ENCODE measurements around the gene SRGAP1.

SRGAP1 gene

DNA sequence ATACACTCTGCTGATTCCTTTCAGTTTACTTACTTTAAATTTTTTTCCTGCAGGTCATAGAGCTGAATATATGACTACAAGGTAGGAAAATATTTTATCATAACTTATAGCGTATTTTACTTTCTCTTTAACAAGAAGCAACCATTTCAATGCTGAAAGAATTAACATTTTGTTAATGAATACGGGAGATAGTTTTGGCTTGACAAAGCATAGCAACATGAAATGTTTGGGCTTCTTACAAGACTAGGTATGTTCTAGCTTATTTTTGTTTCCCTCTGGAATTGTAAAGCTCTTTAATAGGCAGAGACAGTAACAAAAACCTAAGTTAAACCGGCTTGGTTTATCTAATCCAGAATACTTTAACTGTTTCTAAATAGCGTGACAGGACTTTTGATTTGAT, 242.4 kb downstream of the SRGAP1 start:
- Mint-ChIP-seq H3K27ac (no peak overlapping the region), H3K4me3 (no peak overlapping the region)

DNA sequence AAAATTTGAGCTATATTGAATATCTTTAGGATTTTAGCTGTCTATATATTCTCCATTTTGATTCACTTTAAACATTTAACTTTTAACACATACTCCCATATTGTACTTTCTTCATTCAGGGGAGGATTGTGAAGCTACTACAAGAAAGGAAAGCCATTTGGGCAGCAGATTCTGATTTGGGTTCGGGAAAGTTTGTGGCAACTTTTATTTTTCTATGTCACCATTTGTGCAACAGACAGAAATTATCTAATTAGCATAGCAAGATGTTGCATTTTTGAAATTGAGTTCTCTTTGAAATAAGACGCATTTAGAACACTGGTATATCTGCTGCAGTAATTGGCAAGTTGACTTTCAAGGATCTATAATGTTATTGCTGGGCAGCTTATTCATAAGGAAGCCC, 243.3 kb downstream of the SRGAP1 start:
- DNase-seq = no peak
- Mint-ChIP-seq H3K4me1 (no peaks in the 10 kb centered on the region), H3K27ac (no peak overlapping the region), H3K4me3 (no peak overlapping the region), H3K36me3 (ENCODE audit: low read depth) (no peaks in the 10 kb centered on the region), H3K27me3 (peaks cover 2% of the 10 kb centered on the region), H3K9me3 (no peaks in the 10 kb centered on the region)
- no peak for ATAC-seq

More for the DNA sequence above, 242.4 kb downstream of the SRGAP1 start:
- ATAC-seq (no peak), DNase-seq (no peak)
- no peaks in the 10 kb centered on the region for H3K4me1 Mint-ChIP-seq
- H3K36me3 Mint-ChIP-seq (ENCODE audit: low read depth) = no peaks in the 10 kb centered on the region
- no peaks in the 10 kb centered on the region for H3K9me3 Mint-ChIP-seq
- H3K27me3 Mint-ChIP-seq = peaks cover 2% of the 10 kb centered on the region

DNA sequence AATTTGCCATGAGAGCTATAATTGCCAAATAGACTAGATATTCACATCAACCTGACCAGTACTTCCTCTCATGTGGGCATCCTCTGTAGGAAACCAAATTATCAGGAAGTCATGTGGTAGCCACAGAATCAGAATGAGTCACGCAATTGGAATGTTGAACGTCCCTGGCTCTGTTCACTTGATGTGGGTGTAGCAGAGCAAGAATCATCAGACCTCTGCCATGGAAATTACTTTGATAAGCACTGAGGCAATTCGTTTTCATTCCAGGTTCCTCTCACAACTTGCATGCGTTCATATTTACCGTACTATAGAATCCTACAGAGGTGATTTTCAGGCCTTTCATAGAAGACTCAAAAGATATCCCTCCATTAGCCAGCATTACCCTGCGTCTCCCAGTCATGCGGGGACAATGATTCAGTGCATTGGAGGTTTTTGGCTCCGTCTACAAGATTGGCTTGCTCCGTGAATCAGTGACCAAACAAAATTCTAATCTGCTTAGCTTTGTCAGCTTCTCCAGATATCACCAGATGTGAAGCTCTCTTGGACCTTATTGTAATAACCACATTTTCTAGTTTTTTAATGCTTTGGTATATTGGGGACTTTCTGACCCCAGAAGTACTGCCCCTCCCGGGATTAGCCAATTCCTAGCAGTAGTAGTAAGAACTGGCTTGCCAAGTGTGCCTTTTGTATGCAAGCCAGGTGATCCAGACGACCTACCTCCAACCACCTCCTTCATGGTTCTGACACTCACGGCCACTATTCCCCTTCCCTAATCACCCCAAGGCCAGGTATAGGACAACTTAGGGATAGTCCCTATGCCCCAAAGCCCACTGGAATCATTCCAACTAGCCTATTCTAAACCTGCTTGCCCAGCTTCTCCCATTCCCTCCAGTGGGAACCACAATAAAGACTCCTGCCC, 244.2 kb downstream of the SRGAP1 start:
- ATAC-seq (no peak), DNase-seq (no peak)
- H3K27me3 Mint-ChIP-seq = peaks cover 2% of the 10 kb centered on the region
- no peaks in the 10 kb centered on the region for H3K36me3 Mint-ChIP-seq (ENCODE audit: low read depth)
- H3K9me3 Mint-ChIP-seq = no peaks in the 10 kb centered on the region
- no peaks in the 10 kb centered on the region for H3K4me1 Mint-ChIP-seq
- no peak overlapping the region for H3K4me3 Mint-ChIP-seq
- no peak overlapping the region for H3K27ac Mint-ChIP-seq

DNA sequence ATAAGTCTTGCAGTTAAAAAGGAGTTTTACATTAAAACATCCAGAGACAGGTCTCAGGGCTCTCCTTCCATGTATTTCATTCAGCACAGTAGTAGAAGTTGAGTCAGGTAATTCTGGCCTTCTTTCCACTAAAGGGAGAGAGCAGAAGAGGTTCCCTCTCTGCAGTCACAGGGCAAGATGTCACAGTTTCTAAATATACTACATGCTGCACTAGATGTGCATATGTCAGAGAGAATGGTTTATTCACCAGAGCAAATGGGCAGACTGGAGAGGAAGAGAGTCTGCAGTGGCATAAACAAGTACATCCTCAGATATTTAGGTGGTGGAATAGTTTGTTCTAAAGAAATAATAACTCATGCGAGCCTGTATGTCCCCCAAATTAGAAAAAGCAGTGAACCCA, 245.5 kb downstream of the SRGAP1 start:
- ATAC-seq (no peak), DNase-seq (no peak)
- Mint-ChIP-seq H3K27me3 (peaks cover 2% of the 10 kb centered on the region), H3K36me3 (ENCODE audit: low read depth) (no peaks in the 10 kb centered on the region), H3K4me3 (no peak overlapping the region), H3K4me1 (no peaks in the 10 kb centered on the region), H3K9me3 (no peaks in the 10 kb centered on the region), H3K27ac (no peak overlapping the region)

DNA sequence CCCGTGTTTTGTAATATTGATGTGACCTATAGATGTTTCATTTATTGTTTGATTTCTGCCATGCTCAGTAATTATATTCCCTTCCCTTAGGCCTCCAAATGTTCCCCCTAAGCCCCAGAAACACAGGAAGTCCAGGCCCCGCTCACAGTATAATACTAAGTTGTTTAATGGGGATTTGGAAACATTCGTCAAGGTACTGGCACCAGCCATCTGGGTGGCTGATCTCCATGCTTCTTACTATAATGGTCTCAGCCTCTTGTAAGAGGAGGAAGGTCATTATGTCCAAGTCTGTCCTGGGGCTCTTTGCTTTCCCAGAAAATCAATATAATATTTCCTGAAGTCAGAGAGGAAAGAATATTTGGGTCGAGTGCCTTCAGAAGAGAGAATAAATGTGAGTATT, 246.7 kb downstream of the SRGAP1 start:
- H3K27ac Mint-ChIP-seq = no peak overlapping the region
- H3K36me3 Mint-ChIP-seq (ENCODE audit: low read depth) = no peaks in the 10 kb centered on the region
- no peaks in the 10 kb centered on the region for H3K9me3 Mint-ChIP-seq
- H3K4me1 Mint-ChIP-seq = no peaks in the 10 kb centered on the region
- no peak overlapping the region for H3K4me3 Mint-ChIP-seq
- DNase-seq (no peak), ATAC-seq (no peak)
- H3K27me3 Mint-ChIP-seq = peaks cover 2% of the 10 kb centered on the region

DNA sequence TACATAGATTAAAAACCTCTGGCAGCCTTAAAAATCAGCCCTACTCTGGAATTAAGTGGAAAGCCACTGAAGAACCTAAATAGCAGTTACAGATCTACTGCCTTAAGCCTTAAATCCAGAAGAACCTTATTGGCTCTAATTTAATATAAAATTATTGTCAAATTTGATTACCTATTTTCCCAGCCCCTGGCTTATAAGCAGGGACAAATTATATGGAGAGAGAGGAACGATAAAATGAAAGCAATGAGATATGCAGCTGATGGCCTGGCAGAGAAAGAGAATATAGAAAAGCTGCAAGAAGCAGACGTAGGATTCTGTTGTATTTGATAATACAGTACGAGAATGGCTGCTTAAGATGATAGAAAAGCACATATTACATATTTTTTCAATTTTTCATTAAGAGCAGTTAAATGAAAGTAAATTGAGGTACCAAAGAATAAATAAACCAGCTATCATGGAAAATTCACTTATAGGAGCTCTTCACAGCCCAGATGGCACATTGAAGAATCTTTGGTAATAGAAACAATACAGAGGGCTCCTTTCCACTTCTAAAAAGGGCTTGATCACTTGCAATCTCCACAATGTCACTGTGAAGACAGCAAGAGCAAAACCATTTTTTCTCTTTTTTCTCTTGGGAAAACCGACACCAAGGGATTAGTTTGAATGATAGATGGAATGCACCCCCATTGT, 248.2 kb downstream of the SRGAP1 start:
- DNase-seq (no peak), ATAC-seq (no peak)
- H3K27ac Mint-ChIP-seq = no peak overlapping the region
- no peak overlapping the region for H3K4me3 Mint-ChIP-seq
- no peaks in the 10 kb centered on the region for H3K4me1 Mint-ChIP-seq
- H3K9me3 Mint-ChIP-seq = no peaks in the 10 kb centered on the region
- H3K36me3 Mint-ChIP-seq (ENCODE audit: low read depth) = no peaks in the 10 kb centered on the region
- H3K27me3 Mint-ChIP-seq = peaks cover 2% of the 10 kb centered on the region

DNA sequence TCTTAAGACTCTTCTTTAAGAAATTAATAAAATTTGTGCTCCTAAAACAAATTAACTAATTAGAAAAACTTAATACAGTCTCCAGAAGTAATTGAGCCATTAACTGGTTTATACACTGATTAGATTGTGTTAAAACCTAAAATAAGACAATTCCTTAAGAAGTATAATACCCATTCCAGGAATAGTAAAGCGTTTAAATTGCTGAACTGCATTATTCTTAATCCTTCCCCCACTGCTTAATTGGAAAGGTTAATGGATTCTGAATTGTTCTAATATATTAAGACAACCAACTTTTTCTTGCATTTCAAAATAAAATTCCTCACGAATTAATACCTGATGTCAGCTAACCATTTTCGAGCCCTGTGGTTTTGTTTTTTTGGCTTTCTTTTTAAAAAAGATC, 249.2 kb downstream of the SRGAP1 start:
- no peak overlapping the region for H3K27ac Mint-ChIP-seq
- peaks cover 5% of the 10 kb centered on the region for H3K27me3 Mint-ChIP-seq
- H3K9me3 Mint-ChIP-seq = no peaks in the 10 kb centered on the region
- DNase-seq (no peak), ATAC-seq (no peak)
- H3K4me1 Mint-ChIP-seq = no peaks in the 10 kb centered on the region
- no peak overlapping the region for H3K4me3 Mint-ChIP-seq
- H3K36me3 Mint-ChIP-seq (ENCODE audit: low read depth) = no peaks in the 10 kb centered on the region

DNA sequence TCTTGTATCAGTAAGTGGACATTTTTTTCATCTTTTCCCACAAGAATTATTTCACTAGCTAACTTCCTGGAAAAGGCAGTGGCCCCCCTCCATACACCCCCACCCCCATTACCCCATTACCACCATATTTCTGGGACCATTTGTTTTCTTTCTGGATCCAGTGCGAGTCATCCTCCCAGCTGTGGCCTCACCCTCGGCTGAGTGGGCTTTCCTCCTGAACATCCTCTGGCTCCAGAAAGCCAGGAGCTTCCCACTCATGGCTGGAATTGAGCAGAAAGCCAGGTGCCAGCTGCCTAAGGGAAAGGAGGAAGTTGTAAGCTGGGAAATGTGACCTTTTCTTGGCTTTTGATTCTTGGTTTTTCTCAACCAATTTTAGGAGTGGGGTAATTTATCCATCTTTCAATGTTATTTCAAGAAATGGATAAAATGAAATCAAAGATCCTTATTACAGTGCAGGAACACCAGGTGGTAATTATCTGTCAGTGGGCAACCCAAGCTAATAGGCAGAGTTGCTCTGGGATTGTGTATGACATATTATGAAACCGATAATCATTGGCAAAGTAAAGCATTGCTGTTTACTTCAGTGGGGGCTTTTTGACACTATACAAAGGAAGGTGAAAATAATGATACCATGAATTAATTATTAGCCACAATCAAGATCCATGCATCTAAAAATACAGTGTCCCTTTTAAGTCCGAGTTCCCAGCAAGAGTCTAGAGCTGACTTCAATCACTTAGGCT, 253.0 kb downstream of the SRGAP1 start:
- Mint-ChIP-seq H3K4me3 (no peak overlapping the region), H3K27me3 (peaks cover 4% of the 10 kb centered on the region), H3K36me3 (ENCODE audit: low read depth) (no peaks in the 10 kb centered on the region), H3K27ac (no peak overlapping the region), H3K4me1 (no peaks in the 10 kb centered on the region), H3K9me3 (no peaks in the 10 kb centered on the region)
- ATAC-seq (no peak), DNase-seq (no peak)

DNA sequence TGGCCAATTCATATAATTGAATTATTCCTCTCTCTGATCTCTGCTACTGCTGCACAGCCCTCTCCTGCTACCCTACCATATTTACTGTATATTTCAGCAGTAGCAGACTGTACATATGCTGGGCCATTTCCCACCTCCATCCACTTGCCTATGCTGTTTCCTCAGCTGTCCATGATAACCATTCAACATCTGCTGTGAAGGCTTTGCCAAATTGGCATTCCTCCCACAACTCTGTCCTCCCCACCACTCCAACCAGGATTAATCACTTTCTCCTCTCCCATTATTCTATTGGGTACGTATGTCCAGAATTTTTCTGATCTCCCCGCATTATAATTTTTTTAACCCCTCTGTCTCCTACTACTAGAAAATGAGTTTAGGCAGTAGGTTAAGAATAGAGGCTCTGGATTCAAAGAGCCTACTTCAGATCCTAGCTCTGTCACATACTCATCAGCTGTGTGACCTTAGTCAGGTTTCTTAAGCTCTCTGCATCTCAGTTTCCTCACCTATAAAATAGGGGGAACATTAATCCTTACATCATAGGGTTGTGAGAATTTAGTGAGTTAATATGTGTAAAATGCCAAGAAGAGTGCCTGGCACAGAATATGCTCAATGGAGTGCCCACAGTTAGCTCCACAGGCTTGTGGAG, 254.3 kb downstream of the SRGAP1 start:
- H3K27me3 Mint-ChIP-seq = peaks cover 4% of the 10 kb centered on the region
- H3K27ac Mint-ChIP-seq = no peak overlapping the region
- H3K4me1 Mint-ChIP-seq = no peaks in the 10 kb centered on the region
- H3K4me3 Mint-ChIP-seq = no peak overlapping the region
- ATAC-seq (no peak), DNase-seq (no peak)
- H3K9me3 Mint-ChIP-seq = no peaks in the 10 kb centered on the region
- no peaks in the 10 kb centered on the region for H3K36me3 Mint-ChIP-seq (ENCODE audit: low read depth)

DNA sequence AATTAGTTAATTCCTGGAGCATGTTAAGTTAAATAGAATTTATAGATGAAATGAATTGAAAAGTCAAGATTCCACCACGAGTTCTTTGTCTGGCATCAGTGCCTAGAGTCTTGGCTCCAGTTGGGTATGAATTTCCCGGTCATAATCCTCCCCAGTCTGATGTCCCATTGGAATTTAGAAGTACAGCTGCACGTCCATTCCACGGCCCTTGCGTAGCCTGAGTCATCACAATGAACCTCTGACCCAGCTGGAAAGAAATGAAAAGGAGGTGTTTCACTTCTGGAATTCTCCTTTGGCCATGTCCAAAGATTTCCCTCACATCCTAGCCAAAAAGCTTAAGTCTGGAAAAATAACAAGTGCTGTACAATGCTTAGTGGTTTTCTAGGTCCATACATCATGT, 254.9 kb downstream of the SRGAP1 start:
- no peak overlapping the region for H3K27ac Mint-ChIP-seq
- no peak overlapping the region for H3K4me3 Mint-ChIP-seq
- no peak for ATAC-seq
- DNase-seq = no peak
- H3K9me3 Mint-ChIP-seq = no peaks in the 10 kb centered on the region
- no peaks in the 10 kb centered on the region for H3K4me1 Mint-ChIP-seq
- H3K27me3 Mint-ChIP-seq = peaks cover 4% of the 10 kb centered on the region
- no peaks in the 10 kb centered on the region for H3K36me3 Mint-ChIP-seq (ENCODE audit: low read depth)

DNA sequence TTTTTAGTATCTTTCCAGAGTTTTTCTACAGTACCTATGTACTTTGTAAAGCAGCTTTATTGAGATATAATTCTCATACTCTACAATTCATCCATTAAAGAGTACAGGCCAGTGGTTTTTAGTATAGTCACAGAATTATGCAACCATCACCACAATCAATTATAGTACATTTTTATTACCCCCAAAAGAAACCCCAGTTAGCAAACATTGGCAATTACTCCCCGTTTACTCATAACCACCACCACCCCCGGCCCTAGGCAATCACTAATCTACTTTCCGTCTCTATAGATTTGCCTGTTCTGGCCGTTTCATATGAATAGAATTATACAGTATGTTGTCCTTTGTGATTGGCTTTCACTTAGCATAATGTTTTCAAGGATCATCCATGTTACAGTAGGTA, 257.8 kb downstream of the SRGAP1 start:
- no peak overlapping the region for H3K27ac Mint-ChIP-seq
- ATAC-seq (no peak), DNase-seq (no peak)
- H3K36me3 Mint-ChIP-seq (ENCODE audit: low read depth) = no peaks in the 10 kb centered on the region
- peaks cover 7% of the 10 kb centered on the region for H3K27me3 Mint-ChIP-seq
- H3K9me3 Mint-ChIP-seq = no peaks in the 10 kb centered on the region
- no peak overlapping the region for H3K4me3 Mint-ChIP-seq
- H3K4me1 Mint-ChIP-seq = no peaks in the 10 kb centered on the region

DNA sequence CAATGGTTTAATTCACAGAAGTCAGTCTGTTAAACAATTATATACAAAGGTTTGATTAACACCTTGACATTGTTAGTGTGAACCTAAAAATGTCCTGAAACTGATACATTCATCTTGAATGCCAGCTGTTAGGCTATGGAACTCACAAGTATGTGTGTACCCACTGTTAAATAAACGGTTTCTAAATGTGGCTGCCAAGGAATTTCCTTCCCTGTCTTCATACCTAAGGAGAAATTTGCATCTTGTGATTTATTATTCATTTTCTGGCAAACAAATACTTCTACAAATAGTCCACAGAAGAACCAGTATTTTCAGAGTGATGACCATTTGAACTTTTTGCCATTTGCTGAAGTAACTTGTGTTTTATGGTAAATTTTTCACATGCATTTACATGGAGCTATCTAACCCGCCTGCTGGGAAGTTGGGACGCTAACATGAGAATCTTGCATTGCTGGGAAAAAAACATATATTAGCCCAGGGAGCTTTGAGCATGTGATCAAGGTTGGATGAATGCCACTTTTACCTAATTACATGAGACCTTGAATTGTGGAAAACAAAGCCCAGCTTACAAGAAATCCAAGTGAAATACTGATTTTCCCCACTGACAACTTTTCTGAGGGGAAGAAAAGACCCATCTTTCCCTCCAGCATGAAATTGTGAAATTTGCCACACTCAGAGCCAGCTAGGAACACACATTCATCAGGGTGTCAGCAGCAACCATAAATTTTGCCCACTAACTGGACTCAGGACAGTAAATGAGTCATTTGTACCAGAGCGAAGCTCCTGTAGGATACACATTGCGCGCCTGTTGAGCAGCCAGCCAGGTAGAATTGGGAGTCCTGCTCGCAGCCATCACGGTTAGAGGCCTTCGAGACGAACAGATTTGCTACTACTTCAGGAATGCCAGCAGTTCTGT, 259.6 kb downstream of the SRGAP1 start:
- no peak overlapping the region for H3K27ac Mint-ChIP-seq
- no peaks in the 10 kb centered on the region for H3K9me3 Mint-ChIP-seq
- no peaks in the 10 kb centered on the region for H3K4me1 Mint-ChIP-seq
- DNase-seq (no peak), ATAC-seq (no peak)
- H3K4me3 Mint-ChIP-seq = no peak overlapping the region
- no peaks in the 10 kb centered on the region for H3K36me3 Mint-ChIP-seq (ENCODE audit: low read depth)
- H3K27me3 Mint-ChIP-seq = peaks cover 5% of the 10 kb centered on the region

DNA sequence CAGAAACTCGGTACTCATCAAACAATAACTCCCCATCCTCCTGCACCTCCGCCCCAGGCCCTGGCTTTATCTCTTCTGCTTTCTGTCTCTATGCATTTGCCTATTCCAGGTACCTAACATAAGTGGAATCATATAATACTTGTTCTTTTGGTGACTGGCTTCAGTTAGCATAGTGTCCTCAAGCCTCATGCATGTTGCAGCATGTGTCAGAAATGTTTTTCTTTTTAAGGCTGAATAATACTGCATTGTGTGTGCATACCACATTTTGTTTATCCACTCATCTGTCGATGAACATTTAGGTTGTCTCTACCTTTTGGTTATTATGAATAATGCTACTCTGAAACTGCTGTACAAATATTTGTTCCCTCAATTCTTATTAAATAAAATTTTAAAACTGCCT, 260.5 kb downstream of the SRGAP1 start:
- H3K36me3 Mint-ChIP-seq (ENCODE audit: low read depth) = no peaks in the 10 kb centered on the region
- no peak overlapping the region for H3K27ac Mint-ChIP-seq
- H3K9me3 Mint-ChIP-seq = no peaks in the 10 kb centered on the region
- no peak for ATAC-seq
- H3K4me1 Mint-ChIP-seq = no peaks in the 10 kb centered on the region
- no peak overlapping the region for H3K4me3 Mint-ChIP-seq
- peaks cover 3% of the 10 kb centered on the region for H3K27me3 Mint-ChIP-seq
- no peak for DNase-seq

DNA sequence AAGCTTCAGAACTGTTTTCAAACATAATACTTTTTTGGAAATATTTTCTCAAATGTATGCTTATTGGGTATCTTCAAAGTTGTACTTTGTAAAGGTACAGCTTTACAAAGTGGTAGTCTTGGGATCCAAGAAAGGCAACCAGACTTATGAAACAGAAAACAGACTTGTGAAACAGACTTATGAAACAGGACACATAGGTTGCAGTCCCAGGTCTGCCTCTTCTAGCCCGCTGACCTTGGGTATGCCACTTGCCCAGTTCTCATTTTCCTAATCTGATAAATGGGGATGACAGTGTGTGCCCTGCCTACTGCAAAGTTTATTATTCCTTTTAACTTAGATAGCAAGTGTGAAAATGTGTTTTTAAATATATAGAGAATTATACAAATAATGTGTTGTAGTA, 263.3 kb downstream of the SRGAP1 start:
- H3K27me3 Mint-ChIP-seq = peaks cover 3% of the 10 kb centered on the region
- no peak overlapping the region for H3K4me3 Mint-ChIP-seq
- H3K36me3 Mint-ChIP-seq (ENCODE audit: low read depth) = no peaks in the 10 kb centered on the region
- H3K9me3 Mint-ChIP-seq = no peaks in the 10 kb centered on the region
- no peak for ATAC-seq
- H3K27ac Mint-ChIP-seq = no peak overlapping the region
- no peaks in the 10 kb centered on the region for H3K4me1 Mint-ChIP-seq
- DNase-seq = no peak

Measured in activated naive CD8-positive, alpha-beta T cell treated with anti-CD3 and anti-CD28 coated beads, Interleukin-2, amount 50 U/mL, for 24 hours (primary cell).